Liver (tissue), 9 donors: Measurements from ENCODE around the gene HDDC3. TPM values are rescaled to one million over a fixed set of nuclear protein-coding genes. Genes with fewer than 3 reads are reported as not detected.

ENCODE experiments used
- DNase-seq: peaks from one replicate; pipeline ENCODE4 v3.0.0-alpha.2; 2017; ENCODE audit warnings: low spot score
- H3K27ac ChIP-seq, 2 donors: one replicate each; pipeline ENCODE4 v1.7.0; 2013; ENCODE audit warnings: inconsistent platforms in 2 of 2, low read length in 2 of 2, control low read depth in 1 of 2, low read depth in 1 of 2, mild to moderate bottlenecking in 1 of 2
- H3K27me3 ChIP-seq, 4 donors: one replicate each; pipeline versions ENCODE4 v1.6.1 to v1.7.0; 2013; ENCODE audit warnings: low read length in 3 of 4, inconsistent platforms in 1 of 4, mild to moderate bottlenecking in 1 of 4, moderate library complexity in 1 of 4; ENCODE audit not compliant: control insufficient read depth in 4 of 4, insufficient read depth in 4 of 4
- H3K36me3 ChIP-seq, 4 donors: one replicate each; pipeline versions ENCODE4 v1.6.1 to v1.7.0; 2013; ENCODE audit warnings: low read length in 3 of 4, mild to moderate bottlenecking in 3 of 4, low read depth in 1 of 4, moderate library complexity in 1 of 4; ENCODE audit not compliant: control insufficient read depth in 4 of 4, insufficient read depth in 3 of 4
- H3K4me1 ChIP-seq, 4 donors: one replicate each; pipeline versions ENCODE4 v1.6.1 to v1.7.0; 2013; ENCODE audit warnings: low read length in 3 of 4, mild to moderate bottlenecking in 3 of 4, moderate library complexity in 1 of 4; ENCODE audit not compliant: control insufficient read depth in 4 of 4, insufficient read depth in 4 of 4
- H3K4me3 ChIP-seq, 3 donors: one replicate each; pipeline versions ENCODE4 v1.6.1 to v1.7.0; 2013; ENCODE audit warnings: low read length in 3 of 3, control low read depth in 1 of 3, low read depth in 1 of 3, mild to moderate bottlenecking in 1 of 3
- H3K9ac ChIP-seq, 2 donors: one replicate each; pipeline ENCODE4 v1.7.0; 2013; ENCODE audit warnings: low read length in 2 of 2, mild to moderate bottlenecking in 2 of 2, moderate library complexity in 2 of 2, control low read depth in 1 of 2, low read depth in 1 of 2
- H3K9me3 ChIP-seq, 4 donors: one replicate each; pipeline versions ENCODE4 v1.6.1 to v1.7.0; 2013; ENCODE audit warnings: low read length in 3 of 4; ENCODE audit not compliant: control insufficient read depth in 4 of 4
- EGR1 ChIP-seq, 2 donors: IDR thresholded peaks; 2 replicates each; pipeline ENCODE4 v1.6.1; 2016 to 2018; ENCODE audit warnings: antibody characterized with exemption in 2 of 2, low read depth in 2 of 2
- FOXA1 ChIP-seq: IDR thresholded peaks from 2 replicates; pipeline ENCODE4 v1.6.1; 2016; ENCODE audit warnings: antibody characterized with exemption
- FOXA2 ChIP-seq: IDR thresholded peaks from 2 replicates; pipeline ENCODE4 v1.6.1; 2016; ENCODE audit warnings: antibody characterized with exemption
- GABPA ChIP-seq, 2 donors: IDR thresholded peaks in 1 of 2; conservative IDR thresholded peaks in 1 of 2; 2 replicates each; pipeline ENCODE4 v1.6.1; 2016; ENCODE audit warnings: antibody characterized with exemption in 2 of 2, mild to moderate bottlenecking in 1 of 2, moderate library complexity in 1 of 2
- HNF4A ChIP-seq, 2 donors: conservative IDR thresholded peaks; 2 replicates each; pipeline ENCODE4 v1.6.1; 2016; ENCODE audit warnings: antibody characterized with exemption in 2 of 2, mild to moderate bottlenecking in 2 of 2
- HNF4G ChIP-seq: IDR thresholded peaks from 2 replicates; pipeline ENCODE4 v1.6.1; 2016; ENCODE audit warnings: antibody characterized with exemption
- JUND ChIP-seq, 2 donors: IDR thresholded peaks; 2 replicates each; pipeline ENCODE4 v1.6.1; 2016; ENCODE audit warnings: antibody characterized with exemption in 2 of 2
- NR2F2 ChIP-seq: IDR thresholded peaks from 2 replicates; pipeline ENCODE4 v1.6.1; 2016; ENCODE audit warnings: antibody characterized with exemption
- RAD21 ChIP-seq, 2 donors: IDR thresholded peaks; 2 replicates each; pipeline ENCODE4 v1.6.1; 2016; ENCODE audit warnings: antibody characterized with exemption in 2 of 2, mild to moderate bottlenecking in 2 of 2
- RXRA ChIP-seq, 2 donors: IDR thresholded peaks; 2 replicates each; pipeline ENCODE4 v1.6.1; 2017 to 2018; ENCODE audit warnings: antibody characterized with exemption in 2 of 2, mild to moderate bottlenecking in 1 of 2
- SP1 ChIP-seq: IDR thresholded peaks from 2 replicates; pipeline ENCODE4 v1.6.1; 2018; ENCODE audit warnings: antibody characterized with exemption, mild to moderate bottlenecking
- TAF1 ChIP-seq: conservative IDR thresholded peaks from 2 replicates; pipeline ENCODE4 v1.6.1; 2016; ENCODE audit warnings: antibody characterized with exemption, mild to moderate bottlenecking
- YY1 ChIP-seq: IDR thresholded peaks from 2 replicates; pipeline ENCODE4 v1.6.1; 2016; ENCODE audit warnings: antibody characterized with exemption, mild to moderate bottlenecking
- WGBS: extraction: QIAGEN DNeasy Blood & Tissue Kit; methylation state at CpG from one replicate; pipeline ENCODE4 v1.1.7; 2013; 5-methylcytosine and 5-hydroxymethylcytosine counted together
- polyA plus RNA-seq, 2 donors: library from polyadenylated mRNA; stranded (reverse) in 1 of 2; unstranded in 1 of 2; fragments of 200-250 nt in 1 of 2; fragments of >200 nt in 1 of 2; fragmentation: Nextera tagmentation in 1 of 2; extraction: Ambion mirVana in 1 of 2; gene quantifications; one replicate each; pipeline versions ENCODE4 v1.2.1 to v1.2.3, GENCODE V29; 2013 to 2015
- total RNA-seq, 2 donors: library from RNA; depleted of rRNA; stranded (reverse); fragments of >200 nt; gene quantifications; one replicate each; pipeline ENCODE4 v1.2.3, GENCODE V29; 2014
- TF ChIP-seq, protein P1 (sequence below): fragments of 150-350 bp; IDR thresholded peaks from 2 replicates; pipeline ENCODE4 v1.5.1; 2017; ENCODE audit warnings: improper control_type of control experiment, low read depth, low read length; ENCODE audit not compliant: missing input control
- TF ChIP-seq, protein P2 (sequence below): IDR thresholded peaks from 2 replicates; pipeline ENCODE4 v1.6.1; 2016; ENCODE audit warnings: antibody characterized with exemption
- TF ChIP-seq, protein P3 (sequence below): IDR thresholded peaks from 2 replicates; pipeline ENCODE4 v1.6.1; 2016; ENCODE audit warnings: antibody characterized with exemption
- TF ChIP-seq, protein P4 (sequence below): IDR thresholded peaks from 2 replicates; pipeline ENCODE4 v1.6.1; 2016; ENCODE audit warnings: antibody characterized with exemption, mild to moderate bottlenecking
- TF ChIP-seq, protein P5 (sequence below): IDR thresholded peaks from 2 replicates; pipeline ENCODE4 v1.6.1; 2016; ENCODE audit warnings: antibody characterized with exemption
- donor health status: healthy.
- donor health status: healthy.
- donor health status: healthy.
- donor health status: healthy.
- donor health status: healthy.

The HDDC3 gene
- total and polyA plus RNA-seq, 4 donors = 12.5 to 15.4 (median 14.1) TPM

DNA sequence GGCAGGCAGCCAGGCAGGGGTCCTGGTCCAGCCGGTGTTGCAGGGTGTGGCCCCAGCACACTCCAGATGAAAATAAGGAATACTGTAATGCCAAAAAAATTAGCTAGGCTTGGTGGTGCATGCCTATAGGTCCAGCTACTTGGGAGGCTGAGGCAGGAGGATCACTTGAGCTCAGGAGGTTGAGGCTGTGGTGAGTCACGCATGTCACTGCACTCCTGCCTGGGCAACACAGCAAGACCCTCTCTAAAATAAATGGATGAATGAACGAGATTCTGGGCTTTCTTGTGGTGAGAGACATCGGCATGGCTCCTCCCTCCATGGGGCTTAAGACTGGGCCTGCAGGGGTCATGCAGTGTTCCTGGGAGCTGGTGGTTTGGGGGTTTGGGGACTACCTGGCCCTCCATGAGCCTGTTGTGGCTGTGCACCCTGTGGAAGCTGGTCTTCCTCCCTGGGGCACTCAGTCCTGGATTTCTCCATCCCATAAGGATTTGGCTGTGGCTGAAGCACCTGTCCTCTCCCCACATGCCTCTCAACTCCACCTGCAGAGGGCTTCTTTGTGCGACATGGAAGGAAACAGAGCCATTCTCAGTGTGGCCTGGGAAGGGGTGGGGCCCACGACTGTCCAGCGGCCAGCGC is 14.7 kb upstream of the HDDC3 start:
- peaks cover 27 to 77% (median 42%) of the 10 kb centered on the region in 4 donors for H3K36me3 ChIP-seq
- H3K4me3 ChIP-seq = no peak overlapping the region
- DNase-seq = no peak
- WGBS = 95% methylated on average over 8 of the region's 8 CpGs
- TF ChIP-seq RXRA (IDR thresholded peaks at IDR 0.05) (no peak), FOXA2 (no peak), FOXA1 (no peak)
- H3K4me1 ChIP-seq = no peaks in the 10 kb centered on the region
- H3K9me3 ChIP-seq = no peaks in the 10 kb centered on the region
- no peak overlapping the region for H3K27ac ChIP-seq
- H3K9ac ChIP-seq = no peak overlapping the region
- H3K27me3 ChIP-seq = no peaks in the 10 kb centered on the region

DNA sequence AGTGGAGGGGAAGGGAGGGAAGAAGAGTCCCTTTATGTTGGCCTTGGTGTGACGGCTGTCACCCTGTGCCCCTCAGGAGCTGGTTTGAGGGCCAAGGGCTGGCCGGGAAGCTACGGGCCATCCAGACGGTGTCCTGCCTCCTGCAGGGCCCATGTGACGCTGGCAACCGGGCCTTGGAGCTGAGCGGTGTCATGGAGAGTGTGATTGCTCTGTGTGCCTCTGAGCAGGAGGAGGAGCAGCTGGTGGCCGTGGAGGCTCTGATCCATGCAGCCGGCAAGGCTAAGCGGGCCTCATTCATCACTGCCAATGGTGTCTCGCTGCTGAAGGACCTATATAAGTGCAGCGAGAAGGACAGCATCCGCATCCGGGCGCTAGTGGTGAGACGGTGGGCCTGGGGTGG is 14.2 kb upstream of the HDDC3 start:
- TF ChIP-seq TAF1 (no peak), JUND (IDR thresholded peaks at IDR 0.05) (no peak), FOXA1 (no peak), HNF4A (conservative IDR thresholded peaks at IDR 0.05) (no peak), RXRA (IDR thresholded peaks at IDR 0.05) (no peak), NR2F2 (no peak), EGR1 (IDR thresholded peaks at IDR 0.05; ENCODE audit: low read depth in 2 of 2) (no peak), YY1 (no peak), SP1 (no peak), HNF4G (no peak), RAD21 (IDR thresholded peaks at IDR 0.05) (no peak), GABPA (IDR thresholded peaks at IDR 0.05 in 1 of 2, conservative IDR thresholded peaks at IDR 0.05 in 1 of 2) (no peak), FOXA2 (no peak)
- TF ChIP-seq, protein P1, sequence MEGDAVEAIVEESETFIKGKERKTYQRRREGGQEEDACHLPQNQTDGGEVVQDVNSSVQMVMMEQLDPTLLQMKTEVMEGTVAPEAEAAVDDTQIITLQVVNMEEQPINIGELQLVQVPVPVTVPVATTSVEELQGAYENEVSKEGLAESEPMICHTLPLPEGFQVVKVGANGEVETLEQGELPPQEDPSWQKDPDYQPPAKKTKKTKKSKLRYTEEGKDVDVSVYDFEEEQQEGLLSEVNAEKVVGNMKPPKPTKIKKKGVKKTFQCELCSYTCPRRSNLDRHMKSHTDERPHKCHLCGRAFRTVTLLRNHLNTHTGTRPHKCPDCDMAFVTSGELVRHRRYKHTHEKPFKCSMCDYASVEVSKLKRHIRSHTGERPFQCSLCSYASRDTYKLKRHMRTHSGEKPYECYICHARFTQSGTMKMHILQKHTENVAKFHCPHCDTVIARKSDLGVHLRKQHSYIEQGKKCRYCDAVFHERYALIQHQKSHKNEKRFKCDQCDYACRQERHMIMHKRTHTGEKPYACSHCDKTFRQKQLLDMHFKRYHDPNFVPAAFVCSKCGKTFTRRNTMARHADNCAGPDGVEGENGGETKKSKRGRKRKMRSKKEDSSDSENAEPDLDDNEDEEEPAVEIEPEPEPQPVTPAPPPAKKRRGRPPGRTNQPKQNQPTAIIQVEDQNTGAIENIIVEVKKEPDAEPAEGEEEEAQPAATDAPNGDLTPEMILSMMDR = no peak
- TF ChIP-seq, protein P2, sequence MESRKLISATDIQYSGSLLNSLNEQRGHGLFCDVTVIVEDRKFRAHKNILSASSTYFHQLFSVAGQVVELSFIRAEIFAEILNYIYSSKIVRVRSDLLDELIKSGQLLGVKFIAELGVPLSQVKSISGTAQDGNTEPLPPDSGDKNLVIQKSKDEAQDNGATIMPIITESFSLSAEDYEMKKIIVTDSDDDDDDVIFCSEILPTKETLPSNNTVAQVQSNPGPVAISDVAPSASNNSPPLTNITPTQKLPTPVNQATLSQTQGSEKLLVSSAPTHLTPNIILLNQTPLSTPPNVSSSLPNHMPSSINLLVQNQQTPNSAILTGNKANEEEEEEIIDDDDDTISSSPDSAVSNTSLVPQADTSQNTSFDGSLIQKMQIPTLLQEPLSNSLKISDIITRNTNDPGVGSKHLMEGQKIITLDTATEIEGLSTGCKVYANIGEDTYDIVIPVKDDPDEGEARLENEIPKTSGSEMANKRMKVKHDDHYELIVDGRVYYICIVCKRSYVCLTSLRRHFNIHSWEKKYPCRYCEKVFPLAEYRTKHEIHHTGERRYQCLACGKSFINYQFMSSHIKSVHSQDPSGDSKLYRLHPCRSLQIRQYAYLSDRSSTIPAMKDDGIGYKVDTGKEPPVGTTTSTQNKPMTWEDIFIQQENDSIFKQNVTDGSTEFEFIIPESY = no peak
- TF ChIP-seq, protein P3, sequence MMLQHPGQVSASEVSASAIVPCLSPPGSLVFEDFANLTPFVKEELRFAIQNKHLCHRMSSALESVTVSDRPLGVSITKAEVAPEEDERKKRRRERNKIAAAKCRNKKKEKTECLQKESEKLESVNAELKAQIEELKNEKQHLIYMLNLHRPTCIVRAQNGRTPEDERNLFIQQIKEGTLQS = no peak
- TF ChIP-seq, protein P4, sequence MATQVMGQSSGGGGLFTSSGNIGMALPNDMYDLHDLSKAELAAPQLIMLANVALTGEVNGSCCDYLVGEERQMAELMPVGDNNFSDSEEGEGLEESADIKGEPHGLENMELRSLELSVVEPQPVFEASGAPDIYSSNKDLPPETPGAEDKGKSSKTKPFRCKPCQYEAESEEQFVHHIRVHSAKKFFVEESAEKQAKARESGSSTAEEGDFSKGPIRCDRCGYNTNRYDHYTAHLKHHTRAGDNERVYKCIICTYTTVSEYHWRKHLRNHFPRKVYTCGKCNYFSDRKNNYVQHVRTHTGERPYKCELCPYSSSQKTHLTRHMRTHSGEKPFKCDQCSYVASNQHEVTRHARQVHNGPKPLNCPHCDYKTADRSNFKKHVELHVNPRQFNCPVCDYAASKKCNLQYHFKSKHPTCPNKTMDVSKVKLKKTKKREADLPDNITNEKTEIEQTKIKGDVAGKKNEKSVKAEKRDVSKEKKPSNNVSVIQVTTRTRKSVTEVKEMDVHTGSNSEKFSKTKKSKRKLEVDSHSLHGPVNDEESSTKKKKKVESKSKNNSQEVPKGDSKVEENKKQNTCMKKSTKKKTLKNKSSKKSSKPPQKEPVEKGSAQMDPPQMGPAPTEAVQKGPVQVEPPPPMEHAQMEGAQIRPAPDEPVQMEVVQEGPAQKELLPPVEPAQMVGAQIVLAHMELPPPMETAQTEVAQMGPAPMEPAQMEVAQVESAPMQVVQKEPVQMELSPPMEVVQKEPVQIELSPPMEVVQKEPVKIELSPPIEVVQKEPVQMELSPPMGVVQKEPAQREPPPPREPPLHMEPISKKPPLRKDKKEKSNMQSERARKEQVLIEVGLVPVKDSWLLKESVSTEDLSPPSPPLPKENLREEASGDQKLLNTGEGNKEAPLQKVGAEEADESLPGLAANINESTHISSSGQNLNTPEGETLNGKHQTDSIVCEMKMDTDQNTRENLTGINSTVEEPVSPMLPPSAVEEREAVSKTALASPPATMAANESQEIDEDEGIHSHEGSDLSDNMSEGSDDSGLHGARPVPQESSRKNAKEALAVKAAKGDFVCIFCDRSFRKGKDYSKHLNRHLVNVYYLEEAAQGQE = no peak
- TF ChIP-seq, protein P5, sequence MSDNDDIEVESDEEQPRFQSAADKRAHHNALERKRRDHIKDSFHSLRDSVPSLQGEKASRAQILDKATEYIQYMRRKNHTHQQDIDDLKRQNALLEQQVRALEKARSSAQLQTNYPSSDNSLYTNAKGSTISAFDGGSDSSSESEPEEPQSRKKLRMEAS = no peak
- Histone ChIP-seq H3K27ac (no peak overlapping the region), H3K9me3 (no peaks in the 10 kb centered on the region), H3K36me3 (peaks cover 27 to 74% (median 41%) of the 10 kb centered on the region in 4 donors), H3K4me1 (no peaks in the 10 kb centered on the region), H3K27me3 (no peaks in the 10 kb centered on the region), H3K9ac (no peak overlapping the region), H3K4me3 (no peak overlapping the region)
- 95% methylated on average over 16 of the region's 16 CpGs for WGBS
- DNase-seq = no peak
